CD4-positive, alpha-beta T cell (primary cell): ENCODE measurements around the gene ARVCF. TPM values are rescaled to one million over a fixed set of nuclear protein-coding genes. Genes with fewer than 3 reads are reported as not detected.

ENCODE experiments used
- ATAC-seq: fragments of 200-7000 bp; cut with Tn5 transposase; one replicate; pipeline ENCODE4 v1.10.0; 2022; ENCODE audit warnings: mild to moderate bottlenecking; ENCODE audit not compliant: poor library complexity
- CTCF ChIA-PET: fragments of 350-600 bp; sonication (Branson Sonifier 250); formaldehyde crosslinking; loops from one replicate; lab custom pipeline; 2021; ENCODE audit warnings: antibody characterized with exemption, inconsistent platforms; lab: Charles Lee
- POLR2A ChIA-PET: fragments of 350-600 bp; sonication (Branson Sonifier 250); formaldehyde crosslinking; loops from one replicate; lab custom pipeline; 2021; ENCODE audit warnings: antibody characterized with exemption, inconsistent platforms; lab: Charles Lee
- DNase-seq, 14 experiments: peaks; one replicate each; pipeline ENCODE4 v3.0.0-alpha.2; 2013 to 2020; ENCODE audit warnings: mixed read lengths in 2 of 14
- H3K27ac ChIP-seq, 2 donors: one replicate each; pipeline versions ENCODE4 v1.5.1 to v1.7.0; 2013; ENCODE audit warnings: low read length in 2 of 2, low read depth in 1 of 2, mild to moderate bottlenecking in 1 of 2
- H3K27me3 ChIP-seq, 2 experiments: 1 replicate in 1 of 2; 2 replicates in 1 of 2; pipeline versions ENCODE4 v1.6.1 to v1.7.0; 2013; ENCODE audit warnings: low read length in 2 of 2, control low read depth in 1 of 2, mild to moderate bottlenecking in 1 of 2, moderate library complexity in 1 of 2; ENCODE audit not compliant: insufficient read depth in 2 of 2, control insufficient read depth in 1 of 2
- H3K36me3 ChIP-seq: one replicate; pipeline ENCODE4 v1.6.1; 2013; ENCODE audit warnings: low read length, control low read depth; ENCODE audit not compliant: insufficient read depth
- H3K4me1 ChIP-seq: one replicate; pipeline ENCODE4 v1.6.1; 2013; ENCODE audit warnings: low read length, control low read depth; ENCODE audit not compliant: insufficient read depth
- H3K4me3 ChIP-seq: one replicate; pipeline ENCODE4 v1.5.1; 2013; ENCODE audit warnings: mild to moderate bottlenecking, low read length, moderate library complexity
- H3K9me3 ChIP-seq, 2 experiments: 1 replicate in 1 of 2; 2 replicates in 1 of 2; pipeline versions ENCODE4 v1.6.1 to v1.7.0; 2013; ENCODE audit warnings: low read length in 2 of 2, mild to moderate bottlenecking in 2 of 2, control low read depth in 1 of 2, moderate library complexity in 1 of 2; ENCODE audit not compliant: control insufficient read depth in 1 of 2, insufficient read depth in 1 of 2
- H3K27ac Mint-ChIP-seq: one replicate; pipeline ENCODE4 v1.8.0; 2020; ENCODE audit warnings: mixed read lengths
- H3K27me3 Mint-ChIP-seq: one replicate; pipeline ENCODE4 v1.8.0; 2021; ENCODE audit warnings: mixed read lengths
- H3K36me3 Mint-ChIP-seq: one replicate; pipeline ENCODE4 v1.8.0; 2021; ENCODE audit warnings: low read depth, mixed read lengths
- H3K4me1 Mint-ChIP-seq: one replicate; pipeline ENCODE4 v1.8.0; 2021; ENCODE audit warnings: low read depth, mixed read lengths
- H3K4me3 Mint-ChIP-seq: one replicate; pipeline ENCODE4 v1.8.0; 2020; ENCODE audit warnings: mild to moderate bottlenecking, mixed read lengths
- H3K9me3 Mint-ChIP-seq: one replicate; pipeline ENCODE4 v1.8.0; 2020; ENCODE audit warnings: mixed read lengths
- intact Hi-C, 2 experiments: fragments of 100-400 bp; cut with DNase I in 1 of 2; cut with micrococcal nuclease in 1 of 2; formaldehyde crosslinking; loops; one replicate each; pipeline versions ENCODE4 v1.15.1 to v1.9.0; 2023 to 2025; cut with DNase I, micrococcal nuclease
- total RNA-seq, 174 experiments: library from RNA in 2 of 174; stranded (reverse) in 2 of 174; gene quantifications; one replicate each; pipeline ENCODE4 v1.2.3 and lab custom pipeline; 2021 to 2026
- TF ChIP-seq, protein P1 (sequence below): fragments of 200-600 bp; IDR thresholded peaks from one replicate; pipeline ENCODE4 v1.8.0; 2022; ENCODE audit warnings: antibody characterized with exemption, mild to moderate bottlenecking

Gene ARVCF
- total RNA-seq, 2 experiments from 2014 or later: 2.2 to 2.5 TPM

- peaks cover 4% of the 10 kb centered on the region for H3K36me3 Mint-ChIP-seq
- H3K9me3 ChIP-seq: no peaks in the 10 kb centered on the region
- ChIA-PET POLR2A (interaction anchor here (1.6 to 2.5 kb wide), 4 partner anchors 10 to 94 kb away, joined by 3 to 20 read pairs (median 6); partner anchors contain the start of genes COMT, RANBP1, TRMT2A and TXNRD2), CTCF (no interaction called here)
- H3K4me3 ChIP-seq: peak overlapping the region; percentile 100
- H3K27me3 Mint-ChIP-seq: no peaks in the 10 kb centered on the region
- H3K27ac Mint-ChIP-seq: peak overlapping the region; percentile 83
- H3K4me3 Mint-ChIP-seq: peak overlapping the region; percentile 93
- DNase-seq (no peak), ATAC-seq (no peak)
- peaks cover 47% of the 10 kb centered on the region for H3K4me1 ChIP-seq
- H3K4me1 Mint-ChIP-seq: peaks cover 42% of the 10 kb centered on the region
- H3K36me3 ChIP-seq: peaks cover 8% of the 10 kb centered on the region
- TF ChIP-seq, protein P1, sequence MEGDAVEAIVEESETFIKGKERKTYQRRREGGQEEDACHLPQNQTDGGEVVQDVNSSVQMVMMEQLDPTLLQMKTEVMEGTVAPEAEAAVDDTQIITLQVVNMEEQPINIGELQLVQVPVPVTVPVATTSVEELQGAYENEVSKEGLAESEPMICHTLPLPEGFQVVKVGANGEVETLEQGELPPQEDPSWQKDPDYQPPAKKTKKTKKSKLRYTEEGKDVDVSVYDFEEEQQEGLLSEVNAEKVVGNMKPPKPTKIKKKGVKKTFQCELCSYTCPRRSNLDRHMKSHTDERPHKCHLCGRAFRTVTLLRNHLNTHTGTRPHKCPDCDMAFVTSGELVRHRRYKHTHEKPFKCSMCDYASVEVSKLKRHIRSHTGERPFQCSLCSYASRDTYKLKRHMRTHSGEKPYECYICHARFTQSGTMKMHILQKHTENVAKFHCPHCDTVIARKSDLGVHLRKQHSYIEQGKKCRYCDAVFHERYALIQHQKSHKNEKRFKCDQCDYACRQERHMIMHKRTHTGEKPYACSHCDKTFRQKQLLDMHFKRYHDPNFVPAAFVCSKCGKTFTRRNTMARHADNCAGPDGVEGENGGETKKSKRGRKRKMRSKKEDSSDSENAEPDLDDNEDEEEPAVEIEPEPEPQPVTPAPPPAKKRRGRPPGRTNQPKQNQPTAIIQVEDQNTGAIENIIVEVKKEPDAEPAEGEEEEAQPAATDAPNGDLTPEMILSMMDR: no peak
- intact Hi-C loops: no loop called here
- H3K9me3 Mint-ChIP-seq: no peaks in the 10 kb centered on the region
- H3K27me3 ChIP-seq: peaks cover 0 to 3% of the 10 kb centered on the region in 2 experiments
- no peak overlapping the region for H3K27ac ChIP-seq
Observed at GRCh38 chr22:20022231-20022977, 5.8 kb upstream of the ARVCF start.

- DNase-seq (peak in 1 of 14 experiments; percentile 10), ATAC-seq (no peak)
- TF ChIP-seq, protein P1: no peak
- H3K27me3 Mint-ChIP-seq: no peaks in the 10 kb centered on the region
- peaks cover 48% of the 10 kb centered on the region for H3K4me1 Mint-ChIP-seq
- H3K9me3 ChIP-seq: no peaks in the 10 kb centered on the region
- peak overlapping the region; percentile 83 for H3K27ac Mint-ChIP-seq
- intact Hi-C loops: loop anchor here in 1 of 2 experiments (1.0 to 2.0 kb wide), 3 partner anchors 35 to 96 kb away; partner anchors contain the start of genes DGCR8 and TRMT2A
- peak overlapping the region; percentile 60 to 70 for H3K27ac ChIP-seq
- H3K36me3 Mint-ChIP-seq: peaks cover 4% of the 10 kb centered on the region
- H3K4me3 Mint-ChIP-seq: peak overlapping the region; percentile 93
- H3K9me3 Mint-ChIP-seq: no peaks in the 10 kb centered on the region
- peak overlapping the region; percentile 100 for H3K4me3 ChIP-seq
- ChIA-PET POLR2A (interaction anchor here (0.9 to 2.5 kb wide), 10 partner anchors 11 to 217 kb away, joined by 3 to 20 read pairs (median 4); partner anchors contain the start of genes COMT, RANBP1, TRMT2A and TXNRD2), CTCF (no interaction called here)
- H3K4me1 ChIP-seq: peaks cover 53% of the 10 kb centered on the region
- H3K27me3 ChIP-seq: peaks cover 0 to 3% of the 10 kb centered on the region in 2 experiments
- H3K36me3 ChIP-seq: peaks cover 8% of the 10 kb centered on the region
Observed at GRCh38 chr22:20021196-20022181, 4.9 kb upstream of the ARVCF start.
